ENCODE measurements around the gene PARP2. TPM values are rescaled to one million over a fixed set of nuclear protein-coding genes. Genes with fewer than 3 reads are reported as not detected.
"Not testable (repeated sequence)": the region's sequence is repeated elsewhere in the genome, so short reads cannot be mapped to it uniquely, and the experiment has no call there.

Gene PARP2
- polyA plus RNA-seq, 3 donors, result 8.7 to 16.9 (median 11.0) TPM

GRCh38 chr14:20341646-20342045 is 1.8 kb upstream of the PARP2 start:
- 47 to 63% (median 60%) methylated on average over 2 of the region's 2 CpGs for WGBS, 3 donors
- H3K27ac ChIP-seq (ENCODE audit: low read depth, low read length), result no peak overlapping the region

GRCh38 chr14:20343862-20344220 is 406 bp downstream of the PARP2 start:
- 0 to 3% (median 3%) methylated on average over 3 of the region's 3 CpGs for WGBS, 3 donors

GRCh38 chr14:20345366-20345765 is 1.9 kb downstream of the PARP2 start:
- no peak overlapping the region for H3K27ac ChIP-seq (ENCODE audit: low read depth, low read length)
- 94 to 97% (median 96%) methylated on average over 1 of the region's 1 CpG for WGBS, 3 donors

More at GRCh38 chr14:20343862-20344220, 406 bp downstream of the PARP2 start:
- H3K27ac ChIP-seq (ENCODE audit: low read depth, low read length), result no peak overlapping the region

- 100% methylated on average over 1 of the region's 1 CpG for WGBS, 3 donors
- H3K27ac ChIP-seq (ENCODE audit: low read depth, low read length), result no peak overlapping the region
These were observed 3.3 kb downstream of the PARP2 start for GRCh38 chr14:20346713-20347112.

GRCh38 chr14:20347747-20348146 is 4.3 kb downstream of the PARP2 start:
- 94 to 99% (median 97%) methylated on average over 3 of the region's 3 CpGs for WGBS, 3 donors
- H3K27ac ChIP-seq (ENCODE audit: low read depth, low read length), result no peak overlapping the region

GRCh38 chr14:20350282-20350681 is 6.8 kb downstream of the PARP2 start:
- 92 to 93% (median 92%) methylated on average over 2 of the region's 2 CpGs for WGBS, 3 donors
- no peak overlapping the region for H3K27ac ChIP-seq (ENCODE audit: low read depth, low read length)

- H3K27ac ChIP-seq (ENCODE audit: low read depth, low read length), result no peak overlapping the region
These were observed 7.4 kb downstream of the PARP2 start for GRCh38 chr14:20350860-20351259.

- WGBS, 3 donors, result 88 to 94% (median 89%) methylated on average over 3 of the region's 3 CpGs
- no peak overlapping the region for H3K27ac ChIP-seq (ENCODE audit: low read depth, low read length)
These were observed 13.0 kb downstream of the PARP2 start for GRCh38 chr14:20356422-20356821.

- 33 to 74% (median 47%) methylated on average over 3 of the region's 3 CpGs for WGBS, 3 donors
- not testable (repeated sequence) for H3K27ac ChIP-seq (ENCODE audit: low read depth, low read length)
These were observed 15.0 kb downstream of the PARP2 start for GRCh38 chr14:20358474-20358873.

- H3K27ac ChIP-seq (ENCODE audit: low read depth, low read length), result no peak overlapping the region
These were observed 22.5 kb downstream of the PARP2 start for GRCh38 chr14:20365928-20366327.

- WGBS, 3 donors, result 77 to 91% (median 86%) methylated on average over 5 of the region's 5 CpGs
- H3K27ac ChIP-seq (ENCODE audit: low read depth, low read length), result no peak overlapping the region
These were observed 29.4 kb downstream of the PARP2 start for GRCh38 chr14:20372796-20373195.

GRCh38 chr14:20375471-20375870 is 32.0 kb downstream of the PARP2 start:
- no peak overlapping the region for H3K27ac ChIP-seq (ENCODE audit: low read depth, low read length)
- 55 to 85% (median 76%) methylated on average over 3 of the region's 3 CpGs for WGBS, 3 donors

- no peak overlapping the region for H3K27ac ChIP-seq (ENCODE audit: low read depth, low read length)
- 89 to 92% (median 91%) methylated on average over 12 of the region's 12 CpGs for WGBS, 3 donors
These were observed 32.7 kb downstream of the PARP2 start for GRCh38 chr14:20376071-20376588.

GRCh38 chr14:20377171-20377570 is 33.7 kb downstream of the PARP2 start:
- WGBS, 3 donors, result 94 to 98% (median 97%) methylated on average over 2 of the region's 2 CpGs
- no peak overlapping the region for H3K27ac ChIP-seq (ENCODE audit: low read depth, low read length)

- WGBS, 3 donors, result 30 to 36% (median 35%) methylated on average over 1 of the region's 1 CpG
- no peak overlapping the region for H3K27ac ChIP-seq (ENCODE audit: low read depth, low read length)
These were observed 36.3 kb downstream of the PARP2 start for GRCh38 chr14:20379743-20380142.

- WGBS, 3 donors, result 84 to 94% (median 89%) methylated on average over 6 of the region's 6 CpGs
- H3K27ac ChIP-seq (ENCODE audit: low read depth, low read length), result no peak overlapping the region
These were observed 37.2 kb downstream of the PARP2 start for GRCh38 chr14:20380681-20381080.

GRCh38 chr14:20381341-20381740 is 37.9 kb downstream of the PARP2 start:
- 76 to 87% (median 86%) methylated on average over 7 of the region's 7 CpGs for WGBS, 3 donors
- no peak overlapping the region for H3K27ac ChIP-seq (ENCODE audit: low read depth, low read length)

- 95 to 96% (median 96%) methylated on average over 12 of the region's 12 CpGs for WGBS, 3 donors
These were observed 39.1 kb downstream of the PARP2 start for GRCh38 chr14:20382526-20382925.

GRCh38 chr14:20383032-20383431 is 39.6 kb downstream of the PARP2 start:
- H3K27ac ChIP-seq (ENCODE audit: low read depth, low read length), result no peak overlapping the region
- 94 to 96% (median 94%) methylated on average over 10 of the region's 10 CpGs for WGBS, 3 donors

More at GRCh38 chr14:20382526-20382925, 39.1 kb downstream of the PARP2 start:
- no peak overlapping the region for H3K27ac ChIP-seq (ENCODE audit: low read depth, low read length)

- 91 to 95% (median 93%) methylated on average over 5 of the region's 5 CpGs for WGBS, 3 donors
- no peak overlapping the region for H3K27ac ChIP-seq (ENCODE audit: low read depth, low read length)
These were observed 40.2 kb downstream of the PARP2 start for GRCh38 chr14:20383636-20384035.

- 90 to 97% (median 90%) methylated on average over 7 of the region's 7 CpGs for WGBS, 3 donors
These were observed 40.9 kb downstream of the PARP2 start for GRCh38 chr14:20384321-20384720.

More at GRCh38 chr14:20384321-20384720, 40.9 kb downstream of the PARP2 start:
- H3K27ac ChIP-seq (ENCODE audit: low read depth, low read length), result no peak overlapping the region
